GM18502 (cell line): ENCODE results near the gene KIAA0319L.

ENCODE experiments used
- ATAC-seq: cut with Tn5 transposase; IDR thresholded peaks from one replicate; pipeline ENCODE4 v1.9.1; 2021; ENCODE audit warnings: mild to moderate bottlenecking; ENCODE audit not compliant: unreplicated experiment, poor library complexity

Gene KIAA0319L

GRCh38 chr1:35426097-35426586 is 131.1 kb downstream of the KIAA0319L start:
- ATAC-seq = no peak

GRCh38 chr1:35408925-35409324 is 148.3 kb downstream of the KIAA0319L start:
- no peak for ATAC-seq

- ATAC-seq = no peak
Measured at GRCh38 chr1:35407743-35408142, 149.5 kb downstream of the KIAA0319L start.

- no peak for ATAC-seq
Measured at GRCh38 chr1:35406103-35406502, 151.1 kb downstream of the KIAA0319L start.

GRCh38 chr1:35401049-35401448 is 156.2 kb downstream of the KIAA0319L start:
- ATAC-seq = no peak

- ATAC-seq = no peak
Measured at GRCh38 chr1:35398739-35399138, 158.5 kb downstream of the KIAA0319L start.

GRCh38 chr1:35394386-35394785 is 162.8 kb downstream of the KIAA0319L start:
- ATAC-seq = no peak

GRCh38 chr1:35390600-35391494 is 166.4 kb downstream of the KIAA0319L start:
- ATAC-seq = no peak

GRCh38 chr1:35386959-35387358 is 170.2 kb downstream of the KIAA0319L start:
- no peak for ATAC-seq

GRCh38 chr1:35386290-35386689 is 170.9 kb downstream of the KIAA0319L start:
- no peak for ATAC-seq
